K562 (cell line): ENCODE data around the gene SCNN1A. TPM values are rescaled to one million over a fixed set of nuclear protein-coding genes. Genes with fewer than 3 reads are reported as not detected.

ENCODE experiments used
- CC2D1A ChIP-seq: fragments of 450-650 bp; IDR thresholded peaks from 2 replicates; pipeline ENCODE4 v1.6.1; 2017; ENCODE audit warnings: mild to moderate bottlenecking
- DIDO1 ChIP-seq: fragments of 450-650 bp; IDR thresholded peaks from 2 replicates; pipeline ENCODE4 v1.6.1; 2016; ENCODE audit warnings: low read depth, missing biosample characterization, missing genetic modification characterization
- EZH2 ChIP-seq: IDR thresholded peaks from 2 replicates; pipeline ENCODE4 v1.6.1; 2012; ENCODE audit warnings: low read depth, mild to moderate bottlenecking, inconsistent platforms, low read length, borderline replicate concordance
- FOXM1 ChIP-seq, 2 experiments: fragments of 450-650 bp in 1 of 2; sonication (generic) in 1 of 2; formaldehyde crosslinking in 1 of 2; IDR thresholded peaks; 2 replicates each; pipeline versions ENCODE4 v1.6.1 to v1.9.0; 2017 to 2022; ENCODE audit warnings: low read depth in 2 of 2, mild to moderate bottlenecking in 2 of 2, missing genetic modification reagents in 1 of 2, moderate library complexity in 1 of 2
- HLTF ChIP-seq: fragments of 450-650 bp; IDR thresholded peaks from 2 replicates; pipeline ENCODE4 v1.6.1; 2016
- HNRNPLL ChIP-seq: fragments of 200-400 bp; formaldehyde crosslinking; IDR thresholded peaks from 2 replicates; pipeline ENCODE4 v1.6.1; 2017; ENCODE audit warnings: low read length, low read depth, mild to moderate bottlenecking; ENCODE audit not compliant: poor library complexity, severe bottlenecking
- KLF16 ChIP-seq: IDR thresholded peaks from 2 replicates; pipeline ENCODE4 v1.6.1; 2016; ENCODE audit warnings: antibody characterized with exemption
- MAX ChIP-seq: sonication (generic); formaldehyde crosslinking; IDR thresholded peaks from 2 replicates; pipeline ENCODE4 v1.9.0; 2022; ENCODE audit warnings: mild to moderate bottlenecking, missing genetic modification reagents
- MAZ ChIP-seq, 2 experiments: fragments of 450-650 bp in 1 of 2; sonication (generic) in 1 of 2; formaldehyde crosslinking; IDR thresholded peaks in 1 of 2; conservative IDR thresholded peaks in 1 of 2; 2 replicates each; pipeline versions ENCODE4 v1.4.0 to v1.5.0; 2020; ENCODE audit warnings: mild to moderate bottlenecking in 1 of 2, missing genetic modification reagents in 1 of 2
- MEIS2 ChIP-seq: fragments of 450-650 bp; IDR thresholded peaks from 2 replicates; pipeline ENCODE4 v1.6.1; 2014; ENCODE audit warnings: mild to moderate bottlenecking; ENCODE audit not compliant: partially characterized antibody
- NFYB ChIP-seq: IDR thresholded peaks from 2 replicates; pipeline ENCODE4 v1.6.1; 2011; ENCODE audit warnings: mild to moderate bottlenecking, moderate library complexity; ENCODE audit not compliant: insufficient read length; ENCODE audit errors: extremely low read depth
- PHB2 ChIP-seq: fragments of 450-650 bp; IDR thresholded peaks from 2 replicates; pipeline ENCODE4 v1.6.1; 2017; ENCODE audit warnings: low read depth
- POLR2A ChIP-seq: fragments of 450-650 bp; conservative IDR thresholded peaks from 2 replicates; pipeline ENCODE4 v1.6.1; 2016
- RBFOX2 ChIP-seq: fragments of 200-400 bp; formaldehyde crosslinking; IDR thresholded peaks from 2 replicates; pipeline ENCODE4 v1.6.1; 2017; ENCODE audit warnings: low read depth, mild to moderate bottlenecking, low read length, moderate library complexity
- RBM39 ChIP-seq: fragments of 200-400 bp; formaldehyde crosslinking; optimal IDR thresholded peaks from 2 replicates; pipeline ENCODE3; 2018; ENCODE audit warnings: low read depth, low read length
- ZFP30 ChIP-seq: fragments of 250-450 bp; sonication (Bioruptor Pico); IDR thresholded peaks from 2 replicates; pipeline ENCODE4 v1.8.0; 2022; ENCODE audit warnings: moderate library complexity, mild to moderate bottlenecking, inconsistent platforms, borderline replicate concordance
- ZNF23 ChIP-seq: fragments of 250-450 bp; sonication (Bioruptor Pico); IDR thresholded peaks from 2 replicates; pipeline ENCODE4 v1.4.0; 2020; ENCODE audit warnings: mild to moderate bottlenecking
- ZNF655 ChIP-seq: fragments of 250-450 bp; sonication (Bioruptor Pico); IDR thresholded peaks from 2 replicates; pipeline ENCODE4 v1.5.0; 2021
- polyA plus RNA-seq, 8 experiments: library from polyadenylated mRNA; depleted of rRNA in 4 of 8; stranded (reverse) in 5 of 8; unstranded in 3 of 8; fragments of >200 nt; fragmentation: Nextera tagmentation in 2 of 8; fragmentation: Illumina TruSeq in 1 of 8; extraction: Ambion mirVana in 2 of 8; extraction: Trizol in 1 of 8; gene quantifications; 2 replicates each; pipeline versions ENCODE4 v1.2.1 to v1.2.3, GENCODE V29; 2011 to 2014; ENCODE audit warnings: inconsistent platforms in 1 of 8, missing spikeins in 1 of 8
- total RNA-seq, 7 experiments: library from RNA; depleted of rRNA in 6 of 7; stranded (reverse); fragments of >200 nt in 6 of 7; fragmentation: Illumina TruSeq in 2 of 7; extraction: Trizol in 2 of 7; gene quantifications; 2 replicates each; pipeline versions ENCODE4 v1.2.1 to v1.2.3, GENCODE V29; 2011 to 2021; ENCODE audit warnings: low replicate concordance in 1 of 7
- TF ChIP-seq, protein P1 (sequence below): fragments of 450-650 bp; formaldehyde crosslinking; IDR thresholded peaks from 2 replicates; pipeline ENCODE4 v1.4.0; 2020; ENCODE audit warnings: mild to moderate bottlenecking, moderate library complexity

The SCNN1A gene
- total and polyA plus RNA-seq, 9 of the 15 experiments (the other 6 are each of a cell fraction or from before 2014, with no cell fraction given) = 0.15 to 0.49 (median 0.32) TPM; not detected in 5

DNA sequence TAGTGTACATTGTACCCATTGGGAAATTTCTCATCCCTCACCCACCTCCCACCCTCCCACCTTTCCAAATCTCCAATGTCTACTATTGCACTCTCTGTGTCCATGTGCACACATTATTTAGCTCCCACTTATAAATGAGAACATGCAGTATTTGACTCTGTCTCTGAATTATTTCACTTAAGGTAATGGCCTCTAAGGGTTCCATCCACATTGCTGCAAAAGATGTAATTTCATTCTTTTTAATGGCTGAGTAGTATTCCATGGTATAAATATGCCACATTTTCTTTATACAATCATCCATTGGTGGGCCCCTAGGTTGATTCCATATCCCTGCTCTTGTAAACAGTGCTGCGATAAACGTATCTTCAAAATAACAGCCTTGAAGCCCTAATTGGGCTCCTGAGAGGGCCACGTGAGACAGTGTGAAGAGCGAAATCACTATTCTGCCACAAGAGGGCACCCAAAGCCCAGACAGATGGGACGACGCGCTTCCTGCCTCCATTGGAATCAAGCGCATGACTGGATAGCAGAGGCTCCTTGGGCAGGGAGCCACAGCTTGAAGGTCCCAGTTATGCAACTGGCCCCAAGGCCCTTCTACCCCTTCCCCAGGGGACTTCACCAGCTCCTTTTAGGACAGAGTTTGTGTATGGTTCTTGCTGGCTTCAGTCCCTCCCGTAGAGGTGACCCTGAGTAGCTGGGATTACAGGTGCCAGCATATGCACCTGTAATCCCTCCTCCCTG is 48.1 kb upstream of the SCNN1A start (continued):
- TF ChIP-seq, protein P1, sequence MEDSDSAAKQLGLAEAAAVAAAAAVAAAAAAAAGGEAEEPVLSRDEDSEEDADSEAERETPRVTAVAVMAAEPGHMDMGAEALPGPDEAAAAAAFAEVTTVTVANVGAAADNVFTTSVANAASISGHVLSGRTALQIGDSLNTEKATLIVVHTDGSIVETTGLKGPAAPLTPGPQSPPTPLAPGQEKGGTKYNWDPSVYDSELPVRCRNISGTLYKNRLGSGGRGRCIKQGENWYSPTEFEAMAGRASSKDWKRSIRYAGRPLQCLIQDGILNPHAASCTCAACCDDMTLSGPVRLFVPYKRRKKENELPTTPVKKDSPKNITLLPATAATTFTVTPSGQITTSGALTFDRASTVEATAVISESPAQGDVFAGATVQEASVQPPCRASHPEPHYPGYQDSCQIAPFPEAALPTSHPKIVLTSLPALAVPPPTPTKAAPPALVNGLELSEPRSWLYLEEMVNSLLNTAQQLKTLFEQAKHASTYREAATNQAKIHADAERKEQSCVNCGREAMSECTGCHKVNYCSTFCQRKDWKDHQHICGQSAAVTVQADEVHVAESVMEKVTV = peak; percentile 84
- peak; percentile 75 for TF ChIP-seq CC2D1A
- no peak for TF ChIP-seq ZFP30 (CRISPR knock-in tag)
- TF ChIP-seq PHB2 = no peak
- TF ChIP-seq KLF16 = 0 out of 2 replicates have a peak, but pooled peaks have one; percentile 14
- TF ChIP-seq HLTF = no peak
- TF ChIP-seq FOXM1 (IDR thresholded peaks at IDR 0.05; ENCODE audit: low read depth) = no peak
- TF ChIP-seq FOXM1 (CRISPR knock-in tag; IDR thresholded peaks at IDR 0.05; ENCODE audit: low read depth) = no peak
- no peak for TF ChIP-seq MEIS2
- no peak for TF ChIP-seq DIDO1
- no peak for TF ChIP-seq RBM39
- TF ChIP-seq ZNF23 (CRISPR knock-in tag) = no peak
- TF ChIP-seq POLR2A = no peak
- no peak for TF ChIP-seq NFYB
- 0 out of 4 replicates have a peak, but pooled peaks of 1 of the 2 experiments have one; percentile 29 for TF ChIP-seq MAZ (CRISPR knock-in tag; conservative IDR thresholded peaks at IDR 0.05 in 1 of 2, IDR thresholded peaks at IDR 0.05 in 1 of 2)
- no peak for TF ChIP-seq EZH2
- no peak for TF ChIP-seq ZNF655
- peak; percentile 88 for TF ChIP-seq MAX (CRISPR knock-in tag)
- no peak for TF ChIP-seq HNRNPLL
- no peak for TF ChIP-seq RBFOX2
